HEK293T (cell line): ENCODE results near the gene RPS6KA5.

Experiments used
- ARNT ChIP-seq: fragments of 450-650 bp; IDR thresholded peaks from 2 replicates; pipeline ENCODE4 v1.6.1; 2017; ENCODE audit warnings: mild to moderate bottlenecking
- BHLHE40 ChIP-seq: fragments of 450-650 bp; IDR thresholded peaks from 2 replicates; pipeline ENCODE4 v1.6.1; 2016; ENCODE audit warnings: mild to moderate bottlenecking, moderate library complexity, borderline replicate concordance
- ELF4 ChIP-seq: fragments of 450-650 bp; IDR thresholded peaks from 2 replicates; pipeline ENCODE4 v1.6.1; 2017; ENCODE audit warnings: antibody characterized with exemption
- FOXA1 ChIP-seq: fragments of 450-650 bp; IDR thresholded peaks from 2 replicates; pipeline ENCODE4 v1.6.1; 2016; ENCODE audit warnings: mild to moderate bottlenecking
- FOXK2 ChIP-seq: fragments of 450-650 bp; IDR thresholded peaks from 2 replicates; pipeline ENCODE4 v1.6.1; 2016; ENCODE audit warnings: mild to moderate bottlenecking
- HDGF ChIP-seq: fragments of 450-650 bp; IDR thresholded peaks from 2 replicates; pipeline ENCODE4 v1.6.1; 2017; ENCODE audit warnings: antibody characterized with exemption, borderline replicate concordance
- L3MBTL2 ChIP-seq: fragments of 450-650 bp; conservative IDR thresholded peaks from 2 replicates; pipeline ENCODE4 v1.6.1; 2016; ENCODE audit warnings: mild to moderate bottlenecking
- NFRKB ChIP-seq: fragments of 450-650 bp; IDR thresholded peaks from 2 replicates; pipeline ENCODE4 v1.6.1; 2016; ENCODE audit warnings: mild to moderate bottlenecking, moderate library complexity
- SP1 ChIP-seq: fragments of 450-650 bp; IDR thresholded peaks from 2 replicates; pipeline ENCODE4 v1.6.1; 2017
- SUZ12 ChIP-seq: fragments of 450-650 bp; IDR thresholded peaks from 2 replicates; pipeline ENCODE4 v1.6.1; 2016; ENCODE audit warnings: mild to moderate bottlenecking
- TARDBP ChIP-seq: fragments of 450-650 bp; IDR thresholded peaks from 2 replicates; pipeline ENCODE4 v1.6.1; 2016
- ZNF384 ChIP-seq: fragments of 450-650 bp; IDR thresholded peaks from 2 replicates; pipeline ENCODE4 v1.6.1; 2016

DNA sequence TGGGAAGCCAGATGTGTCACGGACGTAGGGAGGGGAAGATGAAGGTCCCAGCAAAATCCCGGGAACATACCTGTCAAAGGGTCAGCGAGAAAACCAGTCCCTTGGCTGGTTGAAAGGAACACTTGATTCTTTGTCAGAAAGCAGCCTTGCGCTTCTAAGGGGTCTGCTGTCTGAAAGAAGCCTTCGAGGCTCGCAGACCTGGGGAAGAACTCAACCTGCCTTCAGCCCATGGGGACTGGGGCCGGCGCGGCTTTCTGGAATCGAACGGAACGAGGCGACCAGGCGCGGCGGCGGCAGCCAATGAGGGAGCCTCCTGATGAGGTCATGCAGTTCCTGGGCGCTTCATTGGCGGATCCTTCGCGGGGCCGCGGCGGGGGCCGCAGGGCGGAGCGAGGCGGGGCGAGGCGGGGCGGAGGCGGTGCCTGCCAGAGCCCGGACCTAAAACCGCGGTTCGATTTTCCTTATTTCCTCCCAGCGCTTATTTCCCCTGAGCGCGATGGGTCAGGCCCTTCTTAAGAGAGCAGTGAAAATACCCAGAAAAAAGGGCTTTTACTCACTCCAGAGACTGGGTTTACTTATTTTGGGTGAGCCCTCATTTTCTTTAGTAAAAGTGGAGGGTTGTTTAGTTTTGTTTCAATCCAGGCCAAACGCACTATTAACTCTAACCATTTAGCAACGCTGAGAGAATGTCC, 232.4 kb downstream of the RPS6KA5 start:
- no peak for TF ChIP-seq SUZ12
- no peak for TF ChIP-seq FOXK2
- TF ChIP-seq BHLHE40, result no peak
- no peak for TF ChIP-seq ZNF384
- TF ChIP-seq TARDBP, result no peak
- no peak for TF ChIP-seq FOXA1
- TF ChIP-seq SP1, result no peak
- no peak for TF ChIP-seq HDGF
- no peak for TF ChIP-seq ARNT
- no peak for TF ChIP-seq ELF4
- peak; percentile 96 for TF ChIP-seq L3MBTL2
- no peak for TF ChIP-seq NFRKB
